Gastroesophageal sphincter (tissue), 4 donors: ENCODE data around the gene IDS. TPM values are rescaled to one million over a fixed set of nuclear protein-coding genes. Genes with fewer than 3 reads are reported as not detected.
"Not testable (repeated sequence)": the region's sequence is repeated elsewhere in the genome, so short reads cannot be mapped to it uniquely, and the experiment has no call there.

Experiments
- ATAC-seq: fragments of 150-250 bp; one replicate; pipeline ENCODE4 v1.9.1; 2016; ENCODE audit warnings: mild to moderate bottlenecking, moderate library complexity
- H3K27ac ChIP-seq, 4 donors: fragments of 200-600 bp; sonication (generic) in 3 of 4; 1 replicate in 3 of 4; 2 replicates in 1 of 4; pipeline ENCODE4 v1.5.1; 2016 to 2019
- H3K27me3 ChIP-seq: fragments of 200-600 bp; sonication (generic); one replicate; pipeline ENCODE4 v1.5.1; 2019
- H3K36me3 ChIP-seq, 2 donors: fragments of 200-600 bp; sonication (generic); one replicate each; pipeline ENCODE4 v1.5.1; 2019; ENCODE audit warnings: control low read depth in 1 of 2
- H3K4me1 ChIP-seq, 3 donors: fragments of 200-600 bp; sonication (generic); 1 replicate in 2 of 3; 2 replicates in 1 of 3; pipeline ENCODE4 v1.5.1; 2016 to 2019; ENCODE audit warnings: control low read depth in 2 of 3
- H3K4me3 ChIP-seq, 2 donors: fragments of 200-600 bp; sonication (generic); one replicate each; pipeline ENCODE4 v1.5.1; 2019; ENCODE audit warnings: mild to moderate bottlenecking in 1 of 2, moderate library complexity in 1 of 2
- H3K9me3 ChIP-seq, 3 donors: fragments of 200-600 bp; sonication (generic); one replicate each; pipeline ENCODE4 v1.5.1; 2017 to 2019; ENCODE audit warnings: control low read depth in 2 of 3
- CTCF ChIP-seq, 4 experiments: fragments of 200-600 bp in 2 of 4; fragments of 450-650 bp in 2 of 4; sonication (generic) in 1 of 4; IDR thresholded peaks; one replicate each; pipeline ENCODE4 v1.5.1; 2017 to 2019; ENCODE audit warnings: antibody characterized with exemption in 4 of 4, mild to moderate bottlenecking in 2 of 4, moderate library complexity in 2 of 4
- EP300 ChIP-seq: sonication (generic); formaldehyde crosslinking; IDR thresholded peaks from one replicate; pipeline ENCODE4 v1.6.1; 2017; ENCODE audit warnings: antibody characterized with exemption, mild to moderate bottlenecking
- POLR2A ChIP-seq, 2 donors: fragments of 450-650 bp; IDR thresholded peaks; one replicate each; pipeline ENCODE4 v1.6.1; 2017; ENCODE audit warnings: antibody characterized with exemption in 2 of 2, mild to moderate bottlenecking in 2 of 2, moderate library complexity in 1 of 2
- POLR2AphosphoS5 ChIP-seq: sonication (generic); formaldehyde crosslinking; IDR thresholded peaks from one replicate; pipeline ENCODE4 v1.6.1; 2017; ENCODE audit warnings: antibody characterized with exemption
- WGBS, 2 donors: methylation state at CpG; one replicate each; pipeline ENCODE4 v1.1.5; 2018; ENCODE audit warnings: low coverage in 1 of 2; 5-methylcytosine and 5-hydroxymethylcytosine counted together
- total RNA-seq, 4 donors: library from RNA; depleted of rRNA; stranded (reverse); fragments of >200 nt; gene quantifications; one replicate each; pipeline ENCODE4 v1.1.0, GENCODE V29; 2016

Gene IDS
- total RNA-seq, 4 donors from 2014 or later = 65.1 to 117 (median 97.1) TPM

GRCh38 chrX:149522916-149523315 lies 17.8 kb upstream of the IDS start:
- TF ChIP-seq CTCF (IDR thresholded peaks at IDR 0.05) (no peak), EP300 (no peak), POLR2AphosphoS5 (no peak), POLR2A (IDR thresholded peaks at IDR 0.05) (no peak)
- H3K27me3 ChIP-seq = no peaks in the 10 kb centered on the region
- H3K9me3 ChIP-seq = no peaks in the 10 kb centered on the region
- no peaks in the 10 kb centered on the region for H3K4me1 ChIP-seq
- H3K4me3 ChIP-seq = no peak overlapping the region
- WGBS, 2 donors = 60% methylated on average over 1 of the region's 2 CpGs; no CpG with 5 or more reads in 1 of the 2 donors
- no peaks in the 10 kb centered on the region for H3K36me3 ChIP-seq
- H3K27ac ChIP-seq = no peak overlapping the region
- no peak for ATAC-seq

- Histone ChIP-seq H3K4me1 (no peaks in the 10 kb centered on the region), H3K36me3 (no peaks in the 10 kb centered on the region), H3K27me3 (no peaks in the 10 kb centered on the region), H3K27ac (no peak overlapping the region), H3K9me3 (no peaks in the 10 kb centered on the region), H3K4me3 (no peak overlapping the region)
- no peak for ATAC-seq
- TF ChIP-seq POLR2AphosphoS5 (no peak), EP300 (no peak), POLR2A (IDR thresholded peaks at IDR 0.05) (no peak), CTCF (IDR thresholded peaks at IDR 0.05) (no peak)
- 65 to 68% methylated on average over 7 of the region's 9 CpGs for WGBS, 2 donors
These were observed 16.3 kb upstream of the IDS start for GRCh38 chrX:149521438-149521837.

GRCh38 chrX:149520636-149521277 lies 15.7 kb upstream of the IDS start:
- 43 to 75% methylated on average over 3 of the region's 3 CpGs for WGBS, 2 donors
- not testable (repeated sequence) for H3K36me3 ChIP-seq, H3K4me3 ChIP-seq, H3K27ac ChIP-seq, H3K27me3 ChIP-seq, ATAC-seq, H3K4me1 ChIP-seq, H3K9me3 ChIP-seq

GRCh38 chrX:149518236-149518635 lies 13.1 kb upstream of the IDS start:
- Histone ChIP-seq H3K4me3 (no peak overlapping the region), H3K36me3 (no peaks in the 10 kb centered on the region), H3K27ac (no peak overlapping the region), H3K9me3 (no peaks in the 10 kb centered on the region), H3K27me3 (no peaks in the 10 kb centered on the region), H3K4me1 (no peaks in the 10 kb centered on the region)
- TF ChIP-seq CTCF (IDR thresholded peaks at IDR 0.05) (no peak), POLR2A (IDR thresholded peaks at IDR 0.05) (no peak), EP300 (no peak), POLR2AphosphoS5 (no peak)
- ATAC-seq = no peak
- WGBS, 2 donors = 60 to 73% methylated on average over 1 to 7 of the region's 7 CpGs

DNA sequence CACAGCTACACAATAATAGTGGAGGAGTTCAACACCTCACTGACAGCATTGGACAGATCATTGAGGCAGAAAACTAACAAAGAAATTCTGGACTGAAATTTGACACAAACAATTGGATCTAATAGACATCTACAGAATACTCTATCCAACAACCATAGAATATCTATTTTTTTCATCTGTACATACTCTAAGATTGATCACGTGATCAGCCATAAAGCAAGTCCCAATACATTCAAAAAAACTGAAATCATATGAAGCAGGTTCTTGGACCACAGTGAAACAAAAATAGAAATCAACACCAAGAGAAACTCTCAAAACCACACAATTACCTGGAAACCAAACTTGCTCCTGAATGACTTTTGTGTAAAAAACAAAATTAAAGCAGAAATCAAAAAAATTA lies 12.2 kb upstream of the IDS start:
- H3K27me3 ChIP-seq = no peaks in the 10 kb centered on the region
- H3K4me3 ChIP-seq = no peak overlapping the region
- WGBS, 2 donors = 70% methylated on average over 1 of the region's 1 CpG; no CpG with 5 or more reads in 1 of the 2 donors
- no peak for TF ChIP-seq POLR2AphosphoS5
- TF ChIP-seq POLR2A (IDR thresholded peaks at IDR 0.05) = no peak
- TF ChIP-seq CTCF (IDR thresholded peaks at IDR 0.05) = no peak
- TF ChIP-seq EP300 = no peak
- no peaks in the 10 kb centered on the region for H3K4me1 ChIP-seq
- ATAC-seq = no peak
- no peak overlapping the region for H3K27ac ChIP-seq
- H3K36me3 ChIP-seq = no peaks in the 10 kb centered on the region
- no peaks in the 10 kb centered on the region for H3K9me3 ChIP-seq
